SK-N-SH (cell line): Measurements from ENCODE around the gene SLC12A6. TPM values are rescaled to one million over a fixed set of nuclear protein-coding genes. Genes with fewer than 3 reads are reported as not detected.

Source experiments
- CTCF ChIA-PET: fragments of 300-600, 350-600 bp; formaldehyde crosslinking; extraction: SDS; loops from one replicate; lab custom pipeline; 2021; lab: Yijun Ruan, JAX
- POLR2A ChIA-PET: fragments of 350-600 bp; sonication (Branson Sonifier 250); formaldehyde crosslinking; extraction: SDS; loops from one replicate; lab custom pipeline; 2020; ENCODE audit warnings: antibody characterized with exemption, inconsistent platforms; lab: Yijun Ruan, JAX
- DNase-seq: peaks from one replicate; pipeline ENCODE4 v3.0.0; 2012
- H2AFZ ChIP-seq: fragments of 200-600 bp; sonication (generic); 2 replicates; pipeline ENCODE4 v1.8.1; 2016; ENCODE audit warnings: antibody characterized with exemption, mild to moderate bottlenecking, low read depth
- H3F3A ChIP-seq: fragments of 200-600 bp; sonication (generic); replicated peaks from 2 replicates; pipeline ENCODE3; 2016; ENCODE audit warnings: antibody characterized with exemption, mild to moderate bottlenecking; ENCODE audit not compliant: insufficient read depth
- H3K27ac ChIP-seq, 2 experiments: fragments of 200-500 bp in 1 of 2; fragments of 200-600 bp in 1 of 2; sonication (Bioruptor generic) in 1 of 2; sonication (generic), shearing (Covaris generic) in 1 of 2; 2 replicates each; pipeline versions ENCODE4 v1.5.1 to v1.6.1; 2014 to 2016; ENCODE audit warnings: low read depth in 2 of 2, inconsistent platforms in 1 of 2, low read length in 1 of 2, mild to moderate bottlenecking in 1 of 2, mixed read lengths in 1 of 2
- H3K27me3 ChIP-seq: fragments of 200-600 bp; sonication (generic), shearing (Covaris generic); 2 replicates; pipeline ENCODE4 v1.6.1; 2016; ENCODE audit warnings: mixed run types; ENCODE audit not compliant: insufficient read depth
- H3K36me3 ChIP-seq, 2 experiments: fragments of 200-500 bp in 1 of 2; fragments of 200-600 bp in 1 of 2; sonication (Bioruptor generic) in 1 of 2; sonication (generic) in 1 of 2; replicated peaks in 1 of 2; 2 replicates each; pipeline versions ENCODE3 to v1.5.1; 2014 to 2016; ENCODE audit warnings: low read length in 1 of 2, mild to moderate bottlenecking in 1 of 2; ENCODE audit not compliant: insufficient read depth in 2 of 2, control insufficient read depth in 1 of 2
- H3K4me1 ChIP-seq, 2 experiments: fragments of 200-500 bp in 1 of 2; fragments of 200-600 bp in 1 of 2; sonication (Bioruptor generic) in 1 of 2; sonication (generic), shearing (Covaris generic) in 1 of 2; 2 replicates each; pipeline versions ENCODE4 v1.5.1 to v1.6.1; 2014 to 2016; ENCODE audit warnings: low read depth in 1 of 2, low read length in 1 of 2, mixed run types in 1 of 2; ENCODE audit not compliant: insufficient read depth in 2 of 2, control insufficient read depth in 1 of 2
- H3K4me2 ChIP-seq: fragments of 200-600 bp; sonication (generic), shearing (Covaris generic); 2 replicates; pipeline ENCODE4 v1.6.1; 2017; ENCODE audit warnings: mixed run types
- H3K4me3 ChIP-seq, 2 experiments: fragments of 200-500 bp in 1 of 2; fragments of 200-600 bp in 1 of 2; sonication (Bioruptor generic) in 1 of 2; sonication (generic), shearing (Covaris generic) in 1 of 2; 2 replicates each; pipeline versions ENCODE4 v1.5.1 to v1.8.1; 2014 to 2016; ENCODE audit warnings: low read depth in 2 of 2, inconsistent platforms in 1 of 2, low read length in 1 of 2, mild to moderate bottlenecking in 1 of 2, mixed read lengths in 1 of 2, moderate library complexity in 1 of 2
- H3K79me2 ChIP-seq: fragments of 200-600 bp; sonication (generic); 2 replicates; pipeline ENCODE4 v1.8.1; 2017; ENCODE audit warnings: mild to moderate bottlenecking; ENCODE audit not compliant: insufficient read depth
- H3K9ac ChIP-seq: fragments of 200-600 bp; sonication (generic); 2 replicates; pipeline ENCODE4 v1.6.1; 2017; ENCODE audit warnings: mixed run types
- H3K9me2 ChIP-seq: fragments of 200-600 bp; sonication (generic); 2 replicates; pipeline ENCODE4 v1.6.1; 2017; ENCODE audit warnings: mixed run types
- H3K9me3 ChIP-seq: fragments of 200-600 bp; sonication (generic); 2 replicates; pipeline ENCODE4 v1.6.1; 2017; ENCODE audit warnings: mixed run types, mild to moderate bottlenecking, moderate library complexity
- H4K20me1 ChIP-seq: fragments of 200-600 bp; sonication (generic); 2 replicates; pipeline ENCODE4 v1.6.1; 2017; ENCODE audit warnings: mild to moderate bottlenecking, mixed run types; ENCODE audit not compliant: insufficient read depth
- CHD2 ChIP-seq: fragments of 150-350 bp; IDR thresholded peaks from 2 replicates; pipeline ENCODE4 v1.6.1; 2018; ENCODE audit warnings: low read length; ENCODE audit not compliant: partially characterized antibody
- ELF1 ChIP-seq: IDR thresholded peaks from 2 replicates; pipeline ENCODE4 v1.4.0; 2012
- EP300 ChIP-seq, 2 experiments: IDR thresholded peaks; 2 replicates each; pipeline versions ENCODE4 v1.4.0 to v1.6.1; 2012; ENCODE audit warnings: borderline replicate concordance in 1 of 2, low read depth in 1 of 2, low read length in 1 of 2
- EZH2phosphoT487 ChIP-seq: fragments of 200-600 bp; sonication (generic); IDR thresholded peaks from 2 replicates; pipeline ENCODE4 v1.6.1; 2017; ENCODE audit warnings: low read depth, mixed run types, mild to moderate bottlenecking, antibody characterized with exemption, moderate library complexity, borderline replicate concordance
- FOSL2 ChIP-seq: IDR thresholded peaks from 2 replicates; pipeline ENCODE4 v1.4.0; 2012; ENCODE audit warnings: low read depth, mild to moderate bottlenecking, moderate library complexity, borderline replicate concordance
- FOXM1 ChIP-seq: IDR thresholded peaks from 2 replicates; pipeline ENCODE4 v1.4.0; 2012; ENCODE audit warnings: low read depth, mild to moderate bottlenecking
- GABPA ChIP-seq: IDR thresholded peaks from 2 replicates; pipeline ENCODE4 v1.4.0; 2012; ENCODE audit warnings: low read depth, mild to moderate bottlenecking
- GATA2 ChIP-seq: sonication (generic); formaldehyde crosslinking; IDR thresholded peaks from 2 replicates; pipeline ENCODE4 v1.5.0; 2020; ENCODE audit warnings: mild to moderate bottlenecking, missing genetic modification reagents
- JUND ChIP-seq: IDR thresholded peaks from 2 replicates; pipeline ENCODE4 v1.4.0; 2012
- MAX ChIP-seq: IDR thresholded peaks from 2 replicates; pipeline ENCODE4 v1.4.0; 2012; ENCODE audit warnings: low read depth
- MEF2A ChIP-seq: IDR thresholded peaks from 2 replicates; pipeline ENCODE4 v1.4.0; 2012; ENCODE audit warnings: low read depth, borderline replicate concordance
- MXI1 ChIP-seq: IDR thresholded peaks from 2 replicates; pipeline ENCODE4 v1.6.1; 2012; ENCODE audit warnings: mild to moderate bottlenecking, low read depth, low read length, improper control_type of control experiment
- NFIC ChIP-seq: IDR thresholded peaks from 2 replicates; pipeline ENCODE4 v1.4.0; 2012; ENCODE audit warnings: borderline replicate concordance
- NRF1 ChIP-seq: IDR thresholded peaks from 2 replicates; pipeline ENCODE4 v1.6.1; 2012; ENCODE audit warnings: low read depth, mild to moderate bottlenecking, low read length
- PBX3 ChIP-seq: IDR thresholded peaks from 2 replicates; pipeline ENCODE4; 2012
- POLR2AphosphoS5 ChIP-seq: IDR thresholded peaks from 2 replicates; pipeline ENCODE4 v1.6.1; 2012; ENCODE audit warnings: low read depth, low read length
- RAD21 ChIP-seq: IDR thresholded peaks from 2 replicates; pipeline ENCODE4 v1.6.1; 2012; ENCODE audit warnings: mild to moderate bottlenecking, low read length
- RFX5 ChIP-seq: IDR thresholded peaks from 2 replicates; pipeline ENCODE4 v1.6.1; 2012; ENCODE audit warnings: mild to moderate bottlenecking, improper control_type of control experiment, low read length
- RXRA ChIP-seq: IDR thresholded peaks from 2 replicates; pipeline ENCODE4 v1.4.0; 2012; ENCODE audit warnings: low read depth, mild to moderate bottlenecking, borderline replicate concordance
- SMC3 ChIP-seq: IDR thresholded peaks from 2 replicates; pipeline ENCODE4 v1.6.1; 2012; ENCODE audit warnings: low read depth, low read length, improper control_type of control experiment
- TAF1 ChIP-seq: IDR thresholded peaks from 2 replicates; pipeline ENCODE4 v1.6.1; 2012; ENCODE audit warnings: low read depth, mild to moderate bottlenecking, low read length, moderate library complexity, borderline replicate concordance
- TEAD4 ChIP-seq: IDR thresholded peaks from 2 replicates; pipeline ENCODE4 v1.4.0; 2012; ENCODE audit warnings: mild to moderate bottlenecking, borderline replicate concordance; ENCODE audit not compliant: insufficient read depth
- USF1 ChIP-seq: IDR thresholded peaks from 2 replicates; pipeline ENCODE4 v1.4.0; 2012; ENCODE audit warnings: low read depth, borderline replicate concordance
- YY1 ChIP-seq: IDR thresholded peaks from 2 replicates; pipeline ENCODE4 v1.4.0; 2012; ENCODE audit warnings: low read depth, mild to moderate bottlenecking
- WGBS: methylation state at CpG from one replicate; pipeline ENCODE4 v1.1.6; 2017; ENCODE audit warnings: low lambda C conversion rate; 5-methylcytosine and 5-hydroxymethylcytosine counted together
- polyA plus RNA-seq, 3 experiments: library from polyadenylated mRNA; depleted of rRNA; stranded (reverse); fragments of >200 nt; gene quantifications; 2 replicates each; pipeline ENCODE4 v1.2.3, GENCODE V29; 2012

The SLC12A6 gene
- polyA plus RNA-seq, 1 of the 3 experiments (the other 2 are of a cell fraction): 7.7 TPM

- DNase-seq: no peak
- H4K20me1 ChIP-seq: no peaks in the 10 kb centered on the region
- no peak overlapping the region for H3K4me3 ChIP-seq
- H3K4me1 ChIP-seq: peaks cover 0 to 13% of the 10 kb centered on the region in 2 experiments; a peak in 2 of 4 replicates
- TF ChIP-seq FOXM1 (no peak), USF1 (no peak), YY1 (no peak), RFX5 (no peak), MEF2A (no peak), RXRA (no peak), EP300 (IDR thresholded peaks at IDR 0.05; ENCODE audit: borderline replicate concordance in 1 of 2, low read depth in 1 of 2, low read length in 1 of 2) (no peak)
- H3K9ac ChIP-seq: no peak overlapping the region; the same call in 1 of the 2 replicates
- H2AFZ ChIP-seq: no peak overlapping the region
- POLR2A ChIA-PET: no interaction called here
- H3K79me2 ChIP-seq: no peaks in the 10 kb centered on the region
- H3K27ac ChIP-seq: peak overlapping the region in 1 of 2 experiments; percentile 97; a peak in 2 of 4 replicates
- peaks cover 32% of the 10 kb centered on the region for H3F3A ChIP-seq
- H3K36me3 ChIP-seq: peaks cover 7 to 17% of the 10 kb centered on the region in 2 experiments
- no peaks in the 10 kb centered on the region for H3K9me2 ChIP-seq
- H3K9me3 ChIP-seq: no peaks in the 10 kb centered on the region
- CTCF ChIA-PET: interaction anchor here (0.7 to 4.8 kb wide), 14 partner anchors 7 to 179 kb away, joined by 3 to 73 read pairs (median 7); partner anchors contain the start of genes EMC4, LPCAT4, NOP10 and NUTM1
- peak overlapping the region; percentile 58; the same call in 1 of the 2 replicates for H3K4me2 ChIP-seq
- H3K27me3 ChIP-seq: no peaks in the 10 kb centered on the region
- 86% methylated on average over 3 of the region's 3 CpGs for WGBS
Measured at GRCh38 chr15:34240537-34240936, 97.0 kb downstream of the SLC12A6 start.

- 35% methylated on average over 4 of the region's 4 CpGs for WGBS
- H3K9ac ChIP-seq: peak overlapping the region; percentile 57; the same call in 1 of the 2 replicates
- POLR2A ChIA-PET: no interaction called here
- TF ChIP-seq SMC3: no peak
- TF ChIP-seq TEAD4: no peak
- peak in 1 of 2 experiments; percentile 67; a peak in 1 of 4 replicates for TF ChIP-seq EP300 (IDR thresholded peaks at IDR 0.05; ENCODE audit: borderline replicate concordance in 1 of 2, low read depth in 1 of 2, low read length in 1 of 2)
- TF ChIP-seq FOSL2: peak; percentile 99
- TF ChIP-seq ELF1: no peak
- no peak; the same call in 1 of the 2 replicates for TF ChIP-seq TAF1
- peak; percentile 47; the same call in 1 of the 2 replicates for TF ChIP-seq MAX
- TF ChIP-seq MEF2A: no peak
- no peak for TF ChIP-seq MXI1
- no peak for TF ChIP-seq NRF1
- TF ChIP-seq JUND: peak; percentile 93
- no peak for TF ChIP-seq GATA2 (CRISPR knock-in tag)
- TF ChIP-seq POLR2AphosphoS5: peak; percentile 68; the same call in 1 of the 2 replicates
- TF ChIP-seq CHD2: no peak
- TF ChIP-seq GABPA: peak; percentile 32; the same call in 1 of the 2 replicates
- peak; percentile 49; the same call in 1 of the 2 replicates for TF ChIP-seq RXRA
- no peak for TF ChIP-seq NFIC
- 0 out of 2 replicates have a peak, but pooled peaks have one; percentile 17 for TF ChIP-seq YY1
- no peak for TF ChIP-seq EZH2phosphoT487
- no peak for TF ChIP-seq RFX5
- TF ChIP-seq RAD21: no peak
- TF ChIP-seq USF1: no peak
- 0 out of 2 replicates have a peak, but pooled peaks have one; percentile 16 for TF ChIP-seq FOXM1
- peak; percentile 79 for TF ChIP-seq PBX3
Measured at GRCh38 chr15:34239151-34239808, 98.3 kb downstream of the SLC12A6 start.

More at GRCh38 chr15:34239151-34239808, 98.3 kb downstream of the SLC12A6 start:
- peak overlapping the region; percentile 38; the same call in 1 of the 2 replicates for H2AFZ ChIP-seq
- H3K36me3 ChIP-seq: peaks cover 5 to 19% of the 10 kb centered on the region in 2 experiments
- H3K79me2 ChIP-seq: no peaks in the 10 kb centered on the region
- CTCF ChIA-PET: interaction anchor here (3.0 kb wide), 1 partner anchor 128 kb away, joined by 17 read pairs; the partner anchor contains the start of gene LPCAT4
- no peaks in the 10 kb centered on the region for H3K9me2 ChIP-seq
- no peaks in the 10 kb centered on the region for H4K20me1 ChIP-seq
- H3K9me3 ChIP-seq: no peaks in the 10 kb centered on the region
- H3K27ac ChIP-seq: peak overlapping the region; percentile 68 to 97; a peak in 3 of 4 replicates
- H3K27me3 ChIP-seq: no peaks in the 10 kb centered on the region
- H3K4me1 ChIP-seq: peaks cover 0 to 13% of the 10 kb centered on the region in 2 experiments; a peak in 2 of 4 replicates
- H3F3A ChIP-seq: peaks cover 32% of the 10 kb centered on the region
- no peak for DNase-seq
- peak overlapping the region; percentile 58 for H3K4me2 ChIP-seq
- H3K4me3 ChIP-seq: peak overlapping the region in 1 of 2 experiments; percentile 5; a peak in 1 of 4 replicates
